NCI-H1694 treated with DMSO at 0.1 percent for 48 hours (cell line): Measurements from ENCODE around the gene LRRTM2.
A peak's percentile ranks its signal among the peaks of the same experiment; 100 is the strongest.
"Not testable (repeated sequence)": the region's sequence is repeated elsewhere in the genome, so short reads cannot be mapped to it uniquely, and the experiment has no call there.

Experiments used
- DNase-seq: peaks from one replicate; lab custom pipeline; 2025; lab: John Stamatoyannopoulos, UW

The LRRTM2 gene

GRCh38 chr5:138834853-138835252, 40.3 kb downstream of the LRRTM2 start:
- not testable (repeated sequence) for DNase-seq

- no peak for DNase-seq
Measured at GRCh38 chr5:138833726-138834480, 41.2 kb downstream of the LRRTM2 start.

GRCh38 chr5:138833080-138833479, 42.1 kb downstream of the LRRTM2 start:
- DNase-seq, result no peak

GRCh38 chr5:138832218-138832617, 42.9 kb downstream of the LRRTM2 start:
- DNase-seq, result no peak

GRCh38 chr5:138831703-138832102, 43.4 kb downstream of the LRRTM2 start:
- DNase-seq, result no peak

- no peak for DNase-seq
Measured at GRCh38 chr5:138829341-138829740, 45.8 kb downstream of the LRRTM2 start.

GRCh38 chr5:138828556-138828955, 46.6 kb downstream of the LRRTM2 start:
- no peak for DNase-seq

- DNase-seq, result peak; percentile 21
Measured at GRCh38 chr5:138824924-138825863, 49.9 kb downstream of the LRRTM2 start.

- DNase-seq, result no peak
Measured at GRCh38 chr5:138824516-138824915, 50.6 kb downstream of the LRRTM2 start.

- DNase-seq, result no peak
Measured at GRCh38 chr5:138820695-138821094, 54.4 kb downstream of the LRRTM2 start.

GRCh38 chr5:138819081-138819480, 56.1 kb downstream of the LRRTM2 start:
- peak; percentile 57 for DNase-seq
